Measurements from ENCODE around the gene RNF126.
"Not testable (repeated sequence)": the region's sequence is repeated elsewhere in the genome, so short reads cannot be mapped to it uniquely, and the experiment has no call there.

The RNF126 gene

GRCh38 chr19:686589-687297 lies 23.7 kb upstream of the RNF126 start:
- DNase-seq (ENCODE audit: low read depth in 2 of 2, low spot score in 1 of 2): no peak

GRCh38 chr19:685454-685931 lies 22.5 kb upstream of the RNF126 start:
- DNase-seq (ENCODE audit: low read depth in 2 of 2, low spot score in 1 of 2): no peak

GRCh38 chr19:682678-683320 lies 19.8 kb upstream of the RNF126 start:
- DNase-seq (ENCODE audit: low read depth in 2 of 2, low spot score in 1 of 2): no peak

GRCh38 chr19:681029-682019 lies 18.3 kb upstream of the RNF126 start:
- peak in 1 of 2 donors; percentile 83 for DNase-seq (ENCODE audit: low read depth in 2 of 2, low spot score in 1 of 2)

- peak; percentile 99 for DNase-seq (ENCODE audit: low read depth in 2 of 2, low spot score in 1 of 2)
Observed at GRCh38 chr19:680287-681028, 17.4 kb upstream of the RNF126 start.

- DNase-seq (ENCODE audit: low read depth in 2 of 2, low spot score in 1 of 2): no peak
Observed at GRCh38 chr19:679418-680286, 16.6 kb upstream of the RNF126 start.

GRCh38 chr19:678791-679388 lies 15.9 kb upstream of the RNF126 start:
- DNase-seq (ENCODE audit: low read depth in 2 of 2, low spot score in 1 of 2): no peak

- no peak for DNase-seq (ENCODE audit: low read depth in 2 of 2, low spot score in 1 of 2)
Observed at GRCh38 chr19:677601-678436, 14.8 kb upstream of the RNF126 start.

- no peak for DNase-seq (ENCODE audit: low read depth in 2 of 2, low spot score in 1 of 2)
Observed at GRCh38 chr19:677201-677600, 14.2 kb upstream of the RNF126 start.

GRCh38 chr19:676339-677105 lies 13.5 kb upstream of the RNF126 start, which contains the start of gene FSTL3:
TSS of gene FSTL3 (plus strand) at chr19:676392. CDS start at chr19:676424, 32 bp downstream.
- DNase-seq (ENCODE audit: low read depth in 2 of 2, low spot score in 1 of 2): no peak

- no peak for DNase-seq (ENCODE audit: low read depth in 2 of 2, low spot score in 1 of 2)
Observed at GRCh38 chr19:676007-676338, 13.0 kb upstream of the RNF126 start.

GRCh38 chr19:674282-675151 lies 11.5 kb upstream of the RNF126 start:
- no peak for DNase-seq (ENCODE audit: low read depth in 2 of 2, low spot score in 1 of 2)

- DNase-seq (ENCODE audit: low read depth in 2 of 2, low spot score in 1 of 2): no peak
Observed at GRCh38 chr19:670609-671075, 7.6 kb upstream of the RNF126 start.

- DNase-seq (ENCODE audit: low read depth in 2 of 2, low spot score in 1 of 2): not testable (repeated sequence)
Observed at GRCh38 chr19:668675-669434, 5.8 kb upstream of the RNF126 start.

GRCh38 chr19:666985-667573 lies 4.1 kb upstream of the RNF126 start:
- not testable (repeated sequence) for DNase-seq (ENCODE audit: low read depth in 2 of 2, low spot score in 1 of 2)

All from stimulated activated CD8-positive, alpha-beta memory T cell treated with anti-CD3 and anti-CD28 coated beads, Interleukin-4, amount 100 ng/mL, for 1 hour (primary cell).